T-helper 2 cell treated with Interferon-gamma antibody and Interleukin-4, amounts not matched to agents 5 μg/mL and 100 μg/mL, for 36 hours (primary cell): ENCODE measurements around the gene EHD4.

Experiments used
- DNase-seq: peaks from one replicate; pipeline ENCODE4 v3.0.0; 2021; ENCODE audit warnings: low spot score
- H3K27ac Mint-ChIP-seq: one replicate; pipeline ENCODE4 v1.8.0; 2021; ENCODE audit warnings: mild to moderate bottlenecking, mixed read lengths
- H3K27me3 Mint-ChIP-seq: one replicate; pipeline ENCODE4 v1.8.0; 2021; ENCODE audit warnings: low read depth, mixed read lengths
- H3K36me3 Mint-ChIP-seq: one replicate; pipeline ENCODE4 v1.8.0; 2021; ENCODE audit warnings: low read depth, mixed read lengths
- H3K4me1 Mint-ChIP-seq: one replicate; pipeline ENCODE4 v1.8.0; 2021; ENCODE audit warnings: low read depth, mixed read lengths
- H3K4me3 Mint-ChIP-seq: one replicate; pipeline ENCODE4 v1.8.0; 2022; ENCODE audit warnings: mild to moderate bottlenecking, moderate library complexity, mixed read lengths
- H3K9me3 Mint-ChIP-seq: one replicate; pipeline ENCODE4 v1.8.0; 2021; ENCODE audit warnings: mixed read lengths

Gene EHD4

DNA sequence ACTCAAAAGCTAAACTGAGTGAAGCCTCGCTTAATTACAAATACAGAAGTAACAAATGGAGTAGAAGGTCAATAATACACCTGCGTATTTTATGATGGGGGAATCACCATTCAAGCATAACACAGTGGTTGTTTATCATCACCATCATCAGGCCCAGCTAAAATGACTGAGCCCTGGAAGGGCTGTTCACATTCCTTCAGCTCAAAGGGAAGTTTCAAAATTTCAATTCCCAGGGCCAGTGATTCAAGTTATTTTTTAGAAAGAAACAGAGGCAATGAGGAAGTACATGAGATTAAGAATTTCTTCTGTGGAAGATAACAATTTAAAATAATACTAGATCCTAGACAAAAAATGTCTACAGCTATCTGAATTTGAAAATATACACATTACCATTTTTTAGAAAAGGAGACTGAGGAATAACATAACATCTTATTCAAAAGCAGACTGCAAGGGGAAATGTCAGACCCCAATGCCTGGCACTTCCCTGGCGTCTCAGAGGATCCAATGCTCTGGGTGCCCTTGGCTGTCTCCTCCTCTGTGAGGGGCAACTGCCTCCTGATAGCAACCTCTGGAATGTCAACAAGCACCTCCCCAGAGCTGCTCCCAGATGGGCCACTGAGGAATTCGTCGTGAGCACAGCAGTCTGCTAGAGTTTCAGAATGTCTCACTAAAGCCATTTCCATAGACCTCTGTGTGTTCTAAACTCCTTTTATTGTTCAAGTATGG is 22.8 kb downstream of the EHD4 start:
- H3K27ac Mint-ChIP-seq: peak overlapping the region; percentile 15
- H3K27me3 Mint-ChIP-seq: no peaks in the 10 kb centered on the region
- H3K4me1 Mint-ChIP-seq: no peaks in the 10 kb centered on the region
- H3K9me3 Mint-ChIP-seq: no peaks in the 10 kb centered on the region
- H3K4me3 Mint-ChIP-seq: no peak overlapping the region
- peaks cover 5% of the 10 kb centered on the region for H3K36me3 Mint-ChIP-seq
- no peak for DNase-seq

DNA sequence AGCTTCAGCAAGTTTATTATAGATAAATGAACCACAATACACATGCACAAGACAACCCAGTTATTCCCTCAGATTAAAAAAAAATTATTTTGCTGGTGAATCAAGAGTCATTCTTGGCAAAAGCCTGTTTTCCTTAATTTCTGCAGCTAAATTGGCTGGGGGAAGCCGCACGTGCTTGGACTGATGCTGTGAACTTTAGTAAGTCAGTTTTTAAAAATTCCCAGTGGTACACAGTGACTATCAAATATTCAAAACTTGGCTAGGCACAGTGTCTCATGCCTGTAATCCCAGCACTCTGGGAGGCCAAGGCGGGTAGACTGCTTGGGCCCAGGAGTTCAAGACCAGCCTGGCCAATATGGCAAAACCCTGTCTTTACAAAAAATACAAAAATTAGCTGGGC is 23.9 kb downstream of the EHD4 start:
- Mint-ChIP-seq H3K4me1 (no peaks in the 10 kb centered on the region), H3K36me3 (peaks cover 5% of the 10 kb centered on the region), H3K4me3 (no peak overlapping the region), H3K9me3 (no peaks in the 10 kb centered on the region), H3K27ac (no peak overlapping the region), H3K27me3 (no peaks in the 10 kb centered on the region)
- no peak for DNase-seq

DNA sequence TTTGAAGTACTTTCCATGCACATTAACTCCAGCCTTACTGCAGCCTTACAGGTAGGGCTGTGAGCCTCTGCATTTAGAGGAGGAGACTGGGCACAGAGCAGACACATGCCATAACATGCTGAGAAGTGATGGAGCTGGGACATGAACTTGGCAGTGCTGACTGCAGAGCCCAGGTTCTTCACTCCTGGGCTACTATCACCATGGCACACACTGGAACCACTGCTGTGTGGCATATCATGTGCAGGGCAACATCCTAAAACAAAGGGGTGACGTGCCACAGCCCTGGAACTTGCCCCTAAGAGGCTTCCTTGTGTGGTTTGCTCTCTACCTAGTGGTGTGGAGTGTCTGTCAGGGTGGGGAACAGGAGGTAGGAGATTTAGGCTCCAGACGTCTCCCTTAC is 25.4 kb downstream of the EHD4 start:
- no peaks in the 10 kb centered on the region for H3K9me3 Mint-ChIP-seq
- H3K36me3 Mint-ChIP-seq: peaks cover 3% of the 10 kb centered on the region
- no peak overlapping the region for H3K4me3 Mint-ChIP-seq
- H3K27me3 Mint-ChIP-seq: no peaks in the 10 kb centered on the region
- no peaks in the 10 kb centered on the region for H3K4me1 Mint-ChIP-seq
- no peak for DNase-seq
- H3K27ac Mint-ChIP-seq: no peak overlapping the region

DNA sequence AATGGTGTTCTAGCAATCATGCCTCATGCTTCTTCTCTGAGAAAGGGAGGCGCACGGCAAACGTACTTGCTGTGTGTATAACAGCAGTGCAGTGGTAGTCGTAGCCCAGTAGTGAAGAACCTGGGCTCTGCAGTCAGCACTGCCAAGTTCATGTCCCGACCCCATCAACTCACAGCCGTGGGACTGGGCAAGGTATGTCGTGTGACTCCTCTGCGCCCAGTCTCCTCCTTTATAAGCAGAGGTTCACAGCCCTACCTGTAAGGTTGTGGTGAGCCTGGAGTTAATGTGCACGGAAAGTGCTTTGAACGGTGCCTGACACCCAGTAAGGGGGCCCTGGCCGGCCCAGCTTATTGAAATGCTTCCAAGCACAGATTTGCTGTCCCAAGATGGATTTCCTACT is 26.6 kb downstream of the EHD4 start:
- DNase-seq: no peak
- Mint-ChIP-seq H3K27ac (no peak overlapping the region), H3K4me1 (peaks cover 5% of the 10 kb centered on the region)

DNA sequence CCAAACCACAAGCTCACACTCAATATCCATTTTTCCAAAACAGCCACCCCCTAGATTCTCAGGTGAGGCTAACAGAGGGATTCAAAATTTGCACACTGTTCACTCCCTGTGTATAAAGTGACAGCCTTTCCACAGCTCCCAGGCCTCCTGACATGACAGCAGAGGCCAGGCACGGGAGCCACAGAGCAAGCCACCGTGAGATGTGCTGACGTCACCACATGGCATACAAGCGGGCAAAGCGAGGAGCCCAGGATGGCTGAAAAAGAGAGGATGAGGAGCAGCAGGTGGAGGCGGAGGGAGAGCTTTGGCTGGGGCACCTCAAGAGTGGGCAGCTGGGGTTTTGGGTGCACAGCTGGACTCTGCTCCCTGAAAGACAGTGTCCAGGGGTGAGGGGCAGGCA is 27.1 kb downstream of the EHD4 start:
- peaks cover 12% of the 10 kb centered on the region for H3K36me3 Mint-ChIP-seq
- no peaks in the 10 kb centered on the region for H3K9me3 Mint-ChIP-seq
- H3K27ac Mint-ChIP-seq: no peak overlapping the region
- peaks cover 10% of the 10 kb centered on the region for H3K4me1 Mint-ChIP-seq
- DNase-seq: no peak
- H3K4me3 Mint-ChIP-seq: no peak overlapping the region
- no peaks in the 10 kb centered on the region for H3K27me3 Mint-ChIP-seq

More for the DNA sequence above, 26.6 kb downstream of the EHD4 start:
- Mint-ChIP-seq H3K9me3 (no peaks in the 10 kb centered on the region), H3K36me3 (peaks cover 7% of the 10 kb centered on the region), H3K27me3 (no peaks in the 10 kb centered on the region), H3K4me3 (no peak overlapping the region)

DNA sequence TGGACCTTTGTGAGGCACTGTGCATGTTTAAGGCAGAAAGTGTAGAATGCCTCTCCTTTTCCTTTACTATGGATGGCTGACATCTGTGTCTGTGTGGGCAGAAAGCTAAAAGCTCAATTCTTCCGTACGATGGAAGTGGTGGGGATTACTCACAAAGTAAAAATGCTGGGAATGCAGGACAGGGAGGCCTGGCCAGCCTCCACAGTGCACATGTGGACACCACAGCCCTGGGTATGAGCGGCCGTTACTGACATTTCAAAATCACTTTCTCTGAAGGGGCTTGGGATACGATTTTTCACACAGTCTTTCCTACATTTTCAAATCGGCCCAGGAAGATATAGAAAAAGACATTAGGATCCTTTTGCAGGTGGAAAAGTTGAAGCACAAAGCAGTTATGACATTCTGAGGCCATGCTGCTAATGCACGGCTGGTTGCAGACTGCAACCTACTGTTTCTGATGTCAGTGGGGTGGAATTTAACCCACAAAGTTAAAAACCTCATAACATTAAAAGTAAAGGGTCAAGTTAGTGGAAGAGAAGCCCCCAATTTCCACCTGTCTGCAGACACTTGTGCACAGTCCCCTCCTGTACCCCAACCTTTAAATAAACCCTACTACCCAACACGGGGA is 27.9 kb downstream of the EHD4 start:
- no peak for DNase-seq
- Mint-ChIP-seq H3K36me3 (peaks cover 13% of the 10 kb centered on the region), H3K9me3 (no peaks in the 10 kb centered on the region), H3K4me1 (peaks cover 11% of the 10 kb centered on the region), H3K27me3 (no peaks in the 10 kb centered on the region), H3K27ac (no peak overlapping the region), H3K4me3 (no peak overlapping the region)

DNA sequence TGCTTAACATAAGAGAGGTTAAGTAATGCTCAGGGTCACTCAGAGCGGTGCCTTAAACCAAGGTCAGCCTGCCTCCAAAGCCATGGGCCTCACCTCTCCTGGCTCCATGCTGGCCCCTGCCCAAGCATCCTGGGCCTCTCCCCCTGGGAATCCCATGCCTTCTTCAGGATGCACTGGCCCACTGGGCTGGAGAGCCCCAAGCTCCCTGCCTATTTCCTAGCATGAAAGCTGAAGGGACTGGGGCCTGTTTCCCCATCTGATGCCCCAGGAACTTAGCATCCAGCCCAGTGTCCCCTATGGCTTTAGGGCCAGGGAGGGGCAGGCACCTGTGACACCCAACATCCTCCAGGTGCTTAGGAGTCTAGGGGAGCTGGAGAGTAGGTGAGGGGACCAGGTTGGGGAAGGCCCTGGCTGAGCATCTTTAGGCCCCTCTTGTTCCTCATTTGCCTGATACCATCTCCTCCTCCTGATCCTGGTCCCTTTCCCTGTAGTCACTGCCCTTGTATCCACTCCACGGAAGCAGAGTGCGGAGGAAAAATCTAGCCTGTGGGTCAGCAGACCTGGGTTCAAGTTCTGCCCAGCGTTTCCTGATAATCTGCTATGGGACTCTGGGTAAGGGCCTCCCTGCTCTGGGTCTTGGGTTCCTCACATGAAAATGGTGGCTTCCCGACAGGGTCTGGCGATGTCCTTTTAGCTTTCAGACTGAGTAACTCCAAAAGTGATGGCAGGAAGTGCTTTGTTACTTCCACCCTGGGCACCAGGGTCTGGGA is 28.6 kb downstream of the EHD4 start:
- Mint-ChIP-seq H3K4me1 (peaks cover 11% of the 10 kb centered on the region), H3K27ac (no peak overlapping the region), H3K27me3 (no peaks in the 10 kb centered on the region), H3K4me3 (no peak overlapping the region), H3K36me3 (peaks cover 13% of the 10 kb centered on the region), H3K9me3 (no peaks in the 10 kb centered on the region)
- DNase-seq: no peak

DNA sequence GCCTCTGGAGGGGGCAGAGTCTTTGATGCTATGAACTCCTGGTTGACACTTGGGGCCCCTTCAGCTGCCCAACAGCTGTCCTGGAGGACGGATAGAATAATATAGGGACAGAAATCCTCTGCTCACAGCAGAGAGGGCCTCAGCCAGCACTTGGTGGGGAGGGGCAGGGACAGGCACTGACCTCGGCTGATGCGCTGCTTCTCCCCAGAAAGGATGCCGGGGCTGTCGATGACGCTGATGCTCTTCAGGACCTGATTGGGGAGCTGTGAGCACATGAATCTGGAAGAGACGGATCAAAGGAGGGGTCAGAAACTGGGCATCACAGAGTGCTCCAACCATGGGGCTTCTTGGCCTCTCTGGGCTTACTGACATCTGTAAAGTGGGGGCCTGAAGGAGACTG is 29.5 kb downstream of the EHD4 start:
- Mint-ChIP-seq H3K36me3 (peaks cover 13% of the 10 kb centered on the region), H3K27ac (no peak overlapping the region), H3K4me1 (peaks cover 16% of the 10 kb centered on the region), H3K27me3 (no peaks in the 10 kb centered on the region), H3K9me3 (no peaks in the 10 kb centered on the region), H3K4me3 (no peak overlapping the region)
- DNase-seq: no peak

DNA sequence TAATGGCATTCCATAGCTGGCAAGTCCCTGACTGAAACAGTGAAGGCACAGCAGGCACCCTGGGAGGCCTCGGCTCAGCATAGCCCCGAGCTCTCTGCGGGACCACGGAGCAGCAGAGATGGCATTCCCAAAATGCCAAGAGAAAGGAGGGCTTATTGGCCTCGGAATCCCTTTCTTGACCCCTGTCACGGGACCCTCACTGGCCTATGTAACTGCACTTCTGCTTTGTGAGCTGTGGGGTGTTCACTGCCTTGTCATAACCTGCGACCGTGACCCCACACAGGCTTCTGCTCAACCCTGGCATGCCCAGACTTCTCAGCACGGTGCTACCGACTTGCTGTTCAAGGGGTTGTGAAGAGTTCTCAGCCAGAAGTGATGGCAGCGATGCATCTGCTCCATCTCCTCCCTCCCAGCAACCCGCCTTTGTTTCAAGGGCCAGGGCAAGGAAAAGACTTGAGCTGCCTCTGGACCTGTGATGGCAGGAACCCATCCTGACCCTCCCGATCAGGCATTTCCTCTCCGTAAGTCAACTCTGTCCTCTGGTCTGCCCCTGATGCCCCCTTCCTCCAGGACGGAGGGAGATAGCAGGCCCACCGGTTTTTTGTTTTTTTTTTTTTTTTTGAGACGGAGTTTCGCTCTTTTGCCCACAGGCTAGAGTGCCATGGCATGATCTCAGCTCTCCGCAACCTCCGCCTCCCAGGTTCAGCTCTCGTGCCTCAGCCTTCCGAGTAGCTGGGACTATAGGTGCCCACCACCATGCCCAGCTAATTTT is 30.5 kb downstream of the EHD4 start:
- H3K36me3 Mint-ChIP-seq: peaks cover 13% of the 10 kb centered on the region

DNA sequence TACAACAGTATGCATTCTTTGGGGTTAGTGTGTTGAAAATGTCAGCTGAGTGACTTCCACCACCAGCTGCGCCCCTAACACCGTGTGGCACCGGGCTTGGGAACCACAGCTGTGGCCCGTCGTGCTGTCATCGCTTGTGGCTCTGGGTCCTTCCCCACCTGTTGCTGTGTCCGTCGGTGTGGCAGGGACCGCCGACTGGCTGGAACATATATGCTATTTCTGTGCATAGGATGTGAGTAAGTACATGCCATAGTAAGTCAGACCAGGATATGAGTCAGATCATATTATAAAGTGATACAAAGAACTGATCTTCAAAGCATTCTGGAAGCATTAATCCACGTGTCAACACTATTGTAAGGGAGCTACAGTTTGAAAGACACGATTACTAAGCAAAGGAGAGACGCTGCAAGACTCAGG is 31.9 kb downstream of the EHD4 start:
- Mint-ChIP-seq H3K27ac (peak overlapping the region; percentile 71), H3K4me1 (peaks cover 40% of the 10 kb centered on the region), H3K36me3 (peaks cover 15% of the 10 kb centered on the region), H3K4me3 (no peak overlapping the region), H3K9me3 (peaks cover 4% of the 10 kb centered on the region), H3K27me3 (no peaks in the 10 kb centered on the region)
- peak; percentile 55 for DNase-seq

More for the DNA sequence above, 30.5 kb downstream of the EHD4 start:
- no peak for DNase-seq
- Mint-ChIP-seq H3K27ac (no peak overlapping the region), H3K4me1 (peaks cover 27% of the 10 kb centered on the region), H3K9me3 (no peaks in the 10 kb centered on the region), H3K27me3 (no peaks in the 10 kb centered on the region), H3K4me3 (no peak overlapping the region)

DNA sequence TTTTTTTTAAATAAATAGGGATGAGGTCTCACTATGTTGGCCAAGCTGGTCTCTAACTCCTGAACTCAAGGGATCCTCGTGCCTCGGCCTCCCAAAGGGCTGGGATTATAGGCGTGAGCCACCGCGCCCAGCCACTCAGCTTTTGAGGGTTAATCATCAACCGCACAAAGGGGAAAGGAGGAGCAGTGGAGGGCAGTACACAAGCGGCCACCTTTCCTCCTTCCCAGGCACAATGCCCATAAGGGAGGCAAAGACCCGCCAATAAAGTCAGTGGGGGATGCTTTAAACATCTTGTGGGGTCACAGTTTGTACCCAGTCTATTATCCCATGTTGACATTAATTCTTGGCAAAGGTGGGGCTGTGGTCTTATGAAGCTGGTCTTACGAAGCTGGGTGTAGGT is 32.4 kb downstream of the EHD4 start:
- Mint-ChIP-seq H3K36me3 (peaks cover 15% of the 10 kb centered on the region), H3K27ac (peak overlapping the region; percentile 71), H3K9me3 (peaks cover 4% of the 10 kb centered on the region), H3K4me3 (no peak overlapping the region), H3K27me3 (no peaks in the 10 kb centered on the region), H3K4me1 (peaks cover 44% of the 10 kb centered on the region)
- DNase-seq: no peak

DNA sequence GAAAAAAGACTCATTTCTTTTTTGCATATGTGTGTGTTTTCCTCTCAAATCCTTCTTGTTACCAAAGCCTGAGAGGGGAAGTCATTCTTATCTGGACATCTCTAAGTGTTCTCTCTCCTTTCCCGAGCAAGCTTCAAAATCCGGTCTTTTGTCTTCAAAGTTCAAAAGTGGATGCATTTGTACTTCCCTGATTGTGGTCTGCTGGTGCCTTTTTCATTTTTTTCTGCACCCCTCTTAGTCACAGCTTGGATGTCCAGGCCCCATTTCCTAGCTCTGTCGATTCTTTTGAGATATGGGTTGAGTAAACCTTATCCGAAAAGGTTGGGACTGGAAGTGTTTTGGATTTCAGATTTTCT is 34.8 kb downstream of the EHD4 start:
- peaks cover 52% of the 10 kb centered on the region for H3K4me1 Mint-ChIP-seq
- peak overlapping the region; percentile 100 for H3K27ac Mint-ChIP-seq
- DNase-seq: no peak
- peak overlapping the region; percentile 83 for H3K4me3 Mint-ChIP-seq
- H3K9me3 Mint-ChIP-seq: peaks cover 4% of the 10 kb centered on the region
- H3K36me3 Mint-ChIP-seq: peaks cover 12% of the 10 kb centered on the region
- no peaks in the 10 kb centered on the region for H3K27me3 Mint-ChIP-seq

DNA sequence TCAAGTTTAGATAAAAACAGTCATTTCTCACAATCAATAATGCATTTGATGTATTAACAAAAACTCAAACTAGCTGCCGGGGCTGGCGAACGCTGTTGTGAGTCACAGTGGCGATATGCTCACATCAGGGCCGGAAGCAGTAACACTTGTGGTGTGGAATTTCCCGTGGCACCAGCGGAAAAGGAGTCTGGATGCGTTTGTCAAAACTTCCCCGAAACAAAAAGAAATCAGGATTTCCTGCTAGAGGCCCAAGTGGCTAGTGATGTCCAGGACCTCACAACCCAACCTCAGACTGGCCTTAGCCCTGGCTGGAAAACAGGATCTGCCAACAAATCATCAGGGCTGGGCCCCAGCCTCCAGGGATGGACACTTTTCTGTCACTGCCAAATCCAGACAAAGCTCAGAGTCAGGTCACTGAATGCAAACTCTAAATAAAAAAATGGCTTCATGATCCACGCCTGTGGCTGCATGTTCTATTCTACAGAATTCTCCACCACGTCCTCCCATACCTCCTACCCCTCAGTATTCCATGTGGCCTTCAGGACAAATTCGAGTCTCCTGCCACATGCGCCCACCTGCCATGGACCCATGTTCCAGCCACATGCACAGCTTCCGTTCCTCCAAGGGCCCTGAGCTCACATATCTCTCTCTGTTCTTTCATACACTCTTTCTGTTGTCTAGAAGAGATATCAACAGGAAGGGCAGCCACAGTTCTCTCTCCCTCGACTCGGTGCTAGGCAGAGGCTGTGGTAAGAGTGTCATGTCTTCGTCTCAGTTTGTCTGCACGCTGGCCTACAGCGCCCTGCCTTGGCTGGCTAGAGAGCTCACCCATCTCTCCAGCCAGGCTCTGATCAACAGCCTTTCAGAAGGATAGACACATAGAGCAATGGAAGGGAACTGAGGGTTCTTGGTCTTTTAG is 35.4 kb downstream of the EHD4 start:
- Mint-ChIP-seq H3K27ac (peak overlapping the region; percentile 100), H3K9me3 (peaks cover 4% of the 10 kb centered on the region), H3K4me1 (peaks cover 52% of the 10 kb centered on the region), H3K4me3 (peak overlapping the region; percentile 83), H3K36me3 (peaks cover 12% of the 10 kb centered on the region), H3K27me3 (no peaks in the 10 kb centered on the region)
- peak; percentile 82 for DNase-seq
